ENCODE data around the gene DCHS2. TPM values are rescaled to one million over a fixed set of nuclear protein-coding genes. Genes with fewer than 3 reads are reported as not detected.
"Not testable (repeated sequence)": the region's sequence is repeated elsewhere in the genome, so short reads cannot be mapped to it uniquely, and the experiment has no call there.

Gene DCHS2
- total RNA-seq, 1 experiment from 2014 or later: 0.40 TPM

DNA sequence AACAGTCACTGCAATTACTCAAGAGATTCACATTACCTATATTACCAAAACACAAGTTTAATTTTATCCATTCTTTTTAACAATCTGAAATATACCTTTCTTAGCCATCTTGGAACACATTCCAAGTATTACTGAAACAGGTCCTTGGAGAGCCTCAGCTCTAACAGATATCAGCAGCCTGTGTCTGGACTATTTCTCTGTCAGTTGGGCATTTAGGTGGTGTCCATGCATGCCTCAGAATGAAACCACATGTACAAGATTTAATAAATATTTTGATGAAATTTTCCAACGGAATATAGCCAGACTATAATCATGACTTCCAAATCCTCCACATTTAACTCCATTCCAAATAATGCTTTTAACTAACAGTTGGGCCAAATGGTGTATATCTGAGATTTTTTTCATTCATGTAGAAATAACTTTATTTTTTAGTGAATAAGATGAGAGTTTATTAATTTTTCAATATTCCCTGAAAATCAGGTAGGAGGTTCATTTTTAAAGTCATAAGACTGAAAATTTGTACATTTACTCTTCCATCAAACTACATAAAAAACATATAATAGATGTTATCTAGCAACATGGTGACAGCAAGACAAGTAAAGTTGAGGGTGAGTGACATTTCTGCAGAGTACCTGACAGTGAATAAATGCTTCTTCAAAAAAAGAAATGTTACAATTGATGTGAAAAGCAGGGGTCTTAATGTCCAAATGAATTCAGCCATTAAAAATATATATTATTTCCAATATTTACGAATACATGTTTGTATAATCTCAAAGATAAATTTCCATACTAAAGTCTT, 174.2 kb downstream of the DCHS2 start:
- DNase-seq (ENCODE audit: low read depth): no peak

DNA sequence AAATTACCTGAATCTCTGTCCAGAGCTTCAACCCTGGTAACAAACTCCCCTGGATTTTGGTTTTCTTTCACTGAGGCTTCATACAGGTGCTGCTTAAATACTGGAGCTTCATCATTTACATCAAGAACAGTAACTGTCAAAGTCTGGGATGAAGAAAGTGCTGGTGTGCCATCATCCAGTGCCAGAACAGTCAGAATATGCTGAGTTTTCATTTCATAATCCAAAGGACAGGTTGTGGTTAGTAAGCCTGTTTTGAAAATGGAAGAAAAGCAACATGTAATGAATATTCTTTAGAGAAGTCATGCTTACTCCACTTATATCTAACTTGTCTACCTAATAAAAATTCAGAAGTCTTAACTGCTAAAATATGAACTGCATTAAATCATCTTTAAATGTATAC, 175.9 kb downstream of the DCHS2 start:
- DNase-seq (ENCODE audit: low read depth): no peak

DNA sequence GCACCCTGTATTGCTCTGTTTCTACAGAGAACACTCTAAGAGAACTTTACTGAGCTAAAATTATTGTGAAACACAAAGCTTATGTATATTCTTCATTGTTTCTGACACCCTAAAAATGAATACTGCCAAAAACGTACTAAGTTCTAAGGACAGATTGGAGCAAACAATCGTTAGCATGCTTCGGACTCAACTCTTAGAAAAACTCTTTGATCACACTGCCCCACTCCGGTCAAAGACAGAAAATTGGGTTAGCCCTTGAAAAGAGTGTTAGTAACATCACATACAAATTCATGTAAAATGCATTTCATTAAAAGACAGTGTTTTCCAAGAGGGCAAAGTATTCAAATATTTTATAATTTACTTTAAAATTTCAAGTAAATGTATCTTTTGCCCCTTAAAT, 177.4 kb downstream of the DCHS2 start:
- peak; percentile 11 for DNase-seq (ENCODE audit: low read depth)

DNA sequence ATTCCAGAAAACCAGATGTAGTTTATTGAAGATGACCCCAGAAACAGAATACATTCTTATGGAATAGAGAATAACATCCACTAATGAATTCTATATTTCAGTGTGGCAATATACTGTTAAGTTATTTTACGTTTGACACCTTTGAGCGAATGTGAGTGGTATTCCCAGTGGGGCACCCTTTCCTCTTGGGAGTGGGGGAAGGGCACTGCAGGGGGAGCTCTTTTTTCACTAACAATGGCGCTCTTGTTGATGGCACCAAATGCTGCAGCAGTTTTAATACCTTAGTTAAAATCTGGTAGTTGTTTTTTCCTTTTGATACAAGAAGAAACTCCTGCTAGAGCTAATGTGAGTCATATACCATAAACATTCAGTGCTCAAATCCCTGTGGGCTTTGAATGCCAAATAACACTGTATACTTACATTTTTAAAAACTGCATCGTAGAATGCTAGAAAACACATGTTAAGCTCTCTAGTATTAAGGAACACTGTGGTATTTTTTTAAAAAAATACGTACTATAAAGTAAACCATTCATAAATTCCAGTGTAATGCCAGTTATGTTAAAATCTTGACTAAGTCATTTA, 178.5 kb downstream of the DCHS2 start:
- DNase-seq (ENCODE audit: low read depth): no peak

DNA sequence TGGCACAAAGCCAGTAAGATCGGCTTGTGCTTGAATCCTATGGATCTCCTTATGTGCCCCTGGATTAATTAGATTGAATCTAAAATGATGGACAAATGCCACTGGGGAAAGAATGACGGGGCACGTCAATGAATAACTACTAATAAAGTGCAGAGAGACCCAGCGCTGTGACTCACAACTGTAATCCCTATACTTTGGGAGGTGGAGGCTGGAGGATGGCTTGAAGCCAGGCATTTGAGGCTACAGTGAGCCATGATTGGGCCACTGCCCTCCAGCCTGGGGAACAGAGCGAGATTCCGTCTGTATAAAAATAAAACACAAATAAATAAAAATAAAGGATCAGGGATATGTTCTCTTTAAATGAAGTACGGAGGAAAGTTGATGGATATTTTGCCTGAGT, 179.4 kb downstream of the DCHS2 start:
- no peak for DNase-seq (ENCODE audit: low read depth)

DNA sequence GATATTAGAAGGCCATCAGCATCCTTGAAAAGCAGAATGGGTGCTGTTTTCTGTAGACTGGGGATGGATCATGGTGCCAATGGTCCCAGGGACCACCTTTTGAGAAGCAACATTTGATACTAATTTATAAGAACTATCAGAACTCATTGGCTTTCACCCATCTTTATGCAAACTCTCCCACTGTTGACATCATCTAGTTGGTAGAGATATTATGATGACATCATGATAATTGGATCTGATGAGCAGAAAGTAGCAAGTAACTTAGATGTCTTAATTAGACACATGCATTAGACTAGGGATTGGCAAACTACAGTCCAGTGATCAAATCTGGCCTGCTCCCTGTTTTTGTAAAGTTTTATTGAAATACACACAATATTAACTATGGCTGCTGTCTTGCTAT, 181.0 kb downstream of the DCHS2 start:
- DNase-seq (ENCODE audit: low read depth): no peak

DNA sequence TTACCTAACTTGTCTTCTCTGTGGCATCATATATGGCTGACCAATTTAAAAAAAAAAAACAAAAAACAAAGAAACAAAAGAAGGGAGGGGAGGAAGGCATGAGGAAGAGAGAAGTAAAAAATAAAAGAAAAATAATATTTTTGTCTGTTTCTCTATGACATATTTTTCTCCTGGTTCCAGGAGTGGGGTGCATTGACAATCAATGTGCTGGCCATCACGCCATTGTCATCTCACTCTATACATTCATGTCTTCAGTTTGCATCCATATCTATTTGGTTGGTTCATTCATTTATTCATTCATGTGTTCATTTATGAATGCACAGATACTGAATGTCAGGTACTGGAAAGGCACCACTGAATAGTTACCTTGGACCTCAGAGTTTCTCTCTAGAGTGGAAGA, 183.4 kb downstream of the DCHS2 start:
- no peak for DNase-seq (ENCODE audit: low read depth)

DNA sequence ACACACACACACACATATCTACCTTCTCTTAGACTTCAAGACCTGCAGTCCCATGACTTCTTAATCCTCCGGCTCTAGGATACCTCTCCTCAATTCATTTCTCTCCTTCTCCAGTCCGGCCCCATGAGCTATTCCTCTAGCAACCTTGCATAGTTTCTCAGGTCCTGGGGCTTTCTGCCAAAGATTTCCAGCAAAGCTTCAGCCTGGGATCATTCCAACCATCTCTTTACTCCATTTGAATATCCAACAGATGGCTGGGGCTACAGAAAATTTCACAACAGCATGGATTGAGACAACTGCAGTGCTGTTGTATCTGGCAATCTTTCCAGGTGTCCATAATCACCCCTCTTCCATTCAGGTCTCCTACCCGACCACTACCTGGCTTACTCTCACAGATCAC, 184.1 kb downstream of the DCHS2 start:
- DNase-seq (ENCODE audit: low read depth): no peak

DNA sequence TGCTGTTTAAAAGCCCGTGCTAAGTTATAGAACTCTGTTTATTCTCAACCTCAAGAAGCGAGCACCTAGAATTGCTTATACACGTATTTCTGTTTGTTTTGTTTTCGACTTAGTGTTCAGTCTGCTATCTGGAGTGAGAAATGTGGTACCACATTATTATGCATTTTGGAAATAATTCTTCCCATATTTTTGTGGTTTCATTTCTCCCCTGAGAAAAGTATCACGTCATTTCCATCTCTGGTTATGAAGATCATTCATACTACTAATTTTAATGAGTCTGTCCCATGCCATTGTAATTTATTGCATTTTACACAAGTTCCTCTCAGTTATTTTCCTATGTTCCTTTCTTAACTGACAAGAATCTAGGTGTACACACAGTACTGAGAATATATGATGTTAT, 186.0 kb downstream of the DCHS2 start:
- DNase-seq (ENCODE audit: low read depth): no peak

DNA sequence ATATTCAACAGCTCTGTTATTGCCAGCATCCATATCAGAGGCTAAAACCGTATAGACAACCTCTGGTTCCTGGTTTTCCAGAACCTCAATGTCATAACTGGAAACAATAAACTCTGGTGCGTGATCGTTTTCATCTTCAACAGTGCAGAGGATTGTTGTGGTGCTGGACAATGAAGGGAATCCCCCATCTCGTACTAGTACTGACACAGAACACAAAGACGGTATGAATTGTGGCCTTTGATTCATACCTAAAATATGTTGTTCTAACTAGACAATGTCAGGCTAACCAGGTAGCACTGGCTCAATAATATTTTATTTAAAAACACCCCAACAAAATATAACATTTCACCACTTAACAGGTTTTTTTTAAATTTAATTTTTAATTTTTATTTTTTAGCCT, 186.9 kb downstream of the DCHS2 start:
- DNase-seq (ENCODE audit: low read depth): no peak

DNA sequence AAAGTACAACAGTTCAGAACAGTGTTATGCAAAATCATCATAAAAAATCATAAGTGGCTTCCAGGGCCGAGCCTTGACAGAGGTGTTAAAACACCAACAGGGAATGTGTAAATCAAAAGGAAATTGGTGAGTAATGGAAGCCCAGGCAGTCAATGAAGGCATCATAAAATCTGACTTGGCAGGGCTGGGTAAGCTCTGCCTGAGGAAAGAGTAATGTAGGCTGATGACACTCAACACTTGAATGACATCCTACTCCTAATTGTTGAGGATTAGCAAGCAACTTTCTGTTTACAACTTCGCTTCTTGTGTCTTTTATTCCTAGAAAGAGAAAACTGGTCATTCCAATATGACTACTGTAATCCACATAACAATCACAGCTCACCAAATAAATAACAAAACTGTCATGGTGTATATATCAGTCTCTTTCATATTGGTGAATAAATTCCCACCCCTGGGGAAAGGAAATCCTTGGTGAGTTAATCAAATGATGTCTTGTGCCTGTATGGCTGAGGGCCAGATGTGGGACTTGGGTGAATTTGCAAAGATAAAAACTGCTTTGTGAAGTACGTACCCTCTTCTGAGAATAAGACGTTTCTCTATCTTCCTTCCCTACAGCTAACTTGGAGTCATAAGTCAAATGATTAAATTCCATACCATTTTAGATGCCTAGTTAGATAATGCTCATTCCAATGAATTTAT, 196.8 kb downstream of the DCHS2 start:
- no peak for DNase-seq (ENCODE audit: low read depth)

DNA sequence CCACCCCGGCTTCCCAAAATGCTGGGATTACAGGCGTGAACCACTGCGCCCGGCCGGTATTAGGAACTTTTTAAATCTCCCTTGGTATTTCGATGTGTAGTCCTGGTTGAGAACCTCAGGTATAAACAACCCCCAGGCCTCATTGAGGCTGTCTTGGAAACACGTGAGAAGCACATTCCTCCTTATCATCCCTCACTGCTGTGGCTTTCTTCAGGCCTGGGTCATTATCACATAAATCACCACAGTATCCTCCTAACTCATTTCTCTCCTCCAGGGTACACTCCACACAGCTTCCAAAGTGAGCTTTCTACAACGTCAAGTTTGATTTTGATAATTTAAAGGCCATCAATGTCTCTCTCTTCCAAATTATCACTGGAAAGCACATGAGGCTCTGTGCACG, 198.2 kb downstream of the DCHS2 start:
- no peak for DNase-seq (ENCODE audit: low read depth)

DNA sequence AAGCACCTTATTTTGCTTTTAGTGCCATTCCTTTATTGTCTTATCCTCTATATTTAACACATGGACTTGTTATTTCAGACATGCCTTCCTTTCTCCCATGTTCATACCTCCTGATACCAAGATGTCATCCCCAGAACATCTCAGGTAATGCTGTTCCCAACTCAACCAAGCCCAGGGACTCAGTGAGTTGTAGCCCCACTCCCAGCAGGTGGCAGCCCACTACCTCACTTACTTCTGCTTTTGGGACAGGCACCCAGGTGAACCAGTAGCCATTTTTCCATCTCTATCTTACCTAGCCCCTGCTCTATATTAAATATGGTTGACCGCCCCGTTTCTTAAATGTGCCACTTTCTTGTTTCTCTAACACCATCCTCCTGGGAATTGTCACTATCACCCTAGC, 199.0 kb downstream of the DCHS2 start:
- DNase-seq (ENCODE audit: low read depth): no peak

DNA sequence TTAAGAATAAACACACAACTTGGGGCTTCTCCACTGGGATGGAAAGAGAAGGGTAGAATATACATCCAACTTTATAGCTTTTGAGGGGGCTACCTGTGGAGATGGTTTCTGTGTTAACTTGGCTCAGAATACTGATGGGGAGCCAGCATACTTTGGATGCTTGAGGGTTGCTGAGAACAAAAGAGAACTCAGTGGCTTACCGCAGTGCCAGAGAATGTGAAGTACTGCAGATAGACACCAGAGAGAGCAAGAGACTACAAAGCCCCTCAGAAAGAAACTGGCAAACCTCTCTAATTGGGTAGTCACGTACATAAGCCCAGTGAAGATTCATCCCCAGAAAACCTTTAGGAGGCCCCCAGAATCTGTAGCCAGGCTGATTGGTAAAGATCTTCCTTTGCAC, 214.4 kb downstream of the DCHS2 start:
- peak; percentile 2 for DNase-seq (ENCODE audit: low read depth)

DNA sequence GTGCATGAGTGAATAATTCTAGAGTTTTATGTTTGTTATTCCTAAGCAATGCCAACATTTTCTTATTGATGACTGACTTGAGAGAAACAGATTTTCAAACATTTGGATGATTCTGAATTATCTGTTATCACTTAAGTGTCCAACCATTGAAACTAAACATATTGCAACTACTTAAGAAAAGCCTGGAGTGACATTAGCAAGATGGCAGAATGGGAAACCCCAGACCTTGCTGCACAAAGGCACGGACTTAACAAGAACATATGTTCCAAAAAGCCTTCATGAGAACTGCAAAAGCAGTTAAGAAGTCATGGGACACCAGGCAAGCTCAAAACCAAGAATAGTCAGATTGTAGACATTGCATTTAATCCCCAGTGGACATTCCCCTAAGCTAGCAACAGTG, 215.1 kb downstream of the DCHS2 start:
- no peak for DNase-seq (ENCODE audit: low read depth)

DNA sequence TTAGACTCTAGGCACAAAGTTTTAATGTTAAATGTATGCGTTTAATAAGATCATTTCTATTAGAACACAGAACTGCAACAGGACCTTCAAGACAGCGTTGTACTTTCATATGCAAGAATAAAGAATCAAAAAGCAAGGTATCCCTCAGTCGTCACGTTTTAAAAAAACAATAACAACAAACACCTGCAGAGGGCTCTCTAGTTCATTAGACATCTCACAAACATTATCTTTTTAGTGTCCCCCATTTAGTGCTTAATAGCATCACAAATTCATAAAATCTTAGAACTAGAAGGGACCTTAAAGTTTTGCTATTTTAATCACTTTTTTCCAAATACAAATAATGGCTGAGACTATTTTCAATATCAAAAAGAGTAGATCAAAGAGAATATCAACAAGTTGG, 236.6 kb downstream of the DCHS2 start:
- no peak for DNase-seq (ENCODE audit: low read depth)

DNA sequence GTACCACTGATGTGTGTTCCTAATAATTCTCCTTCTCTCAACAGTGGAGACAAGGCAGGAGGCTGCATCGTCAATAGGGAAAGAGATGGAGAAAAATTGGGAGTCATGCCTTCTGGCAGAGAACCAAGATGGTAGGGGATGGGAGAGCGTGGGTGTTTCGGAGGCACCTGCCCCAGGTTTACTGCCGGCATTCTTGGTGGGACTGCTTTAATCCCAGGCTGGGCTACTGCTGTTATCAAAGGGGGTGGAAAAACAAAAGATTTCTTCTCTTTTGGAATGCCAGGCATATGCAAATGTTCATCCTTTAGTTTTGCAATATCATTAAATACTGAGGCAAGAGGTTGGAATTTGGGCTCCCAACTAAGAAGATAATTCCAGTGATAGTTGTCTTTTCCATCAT, 257.0 kb downstream of the DCHS2 start:
- DNase-seq (ENCODE audit: low read depth): no peak

DNA sequence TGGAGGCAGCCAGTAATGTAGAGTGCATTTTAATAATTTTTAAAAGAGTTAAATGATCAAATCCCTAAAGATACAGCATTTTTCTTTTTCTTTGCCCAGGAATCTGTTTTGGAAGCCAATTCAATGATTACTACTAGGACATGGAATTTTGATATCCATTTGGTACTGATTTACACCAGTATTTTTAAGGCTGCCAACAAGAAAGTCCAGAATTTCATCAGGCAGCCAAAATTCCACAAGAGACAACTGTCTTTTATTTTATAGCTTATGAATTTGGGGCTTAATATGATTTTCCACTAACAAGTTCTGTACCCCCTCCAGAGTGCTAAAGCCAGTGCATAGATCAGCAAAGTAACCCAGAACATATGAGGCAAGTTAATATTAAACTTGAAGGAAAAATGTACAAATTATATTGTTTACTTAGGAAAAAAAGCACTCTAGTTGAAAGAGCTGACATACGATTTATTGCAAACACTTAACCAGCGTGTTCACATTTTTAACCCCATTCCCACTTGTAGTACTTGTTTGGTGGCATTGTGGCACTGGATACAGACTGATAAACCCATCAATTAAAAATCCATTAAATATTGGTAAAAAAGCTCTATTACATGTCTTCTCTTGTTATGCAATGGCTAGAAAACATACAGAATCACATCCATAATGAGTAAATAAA, 259.7 kb downstream of the DCHS2 start:
- no peak for DNase-seq (ENCODE audit: low read depth)

DNA sequence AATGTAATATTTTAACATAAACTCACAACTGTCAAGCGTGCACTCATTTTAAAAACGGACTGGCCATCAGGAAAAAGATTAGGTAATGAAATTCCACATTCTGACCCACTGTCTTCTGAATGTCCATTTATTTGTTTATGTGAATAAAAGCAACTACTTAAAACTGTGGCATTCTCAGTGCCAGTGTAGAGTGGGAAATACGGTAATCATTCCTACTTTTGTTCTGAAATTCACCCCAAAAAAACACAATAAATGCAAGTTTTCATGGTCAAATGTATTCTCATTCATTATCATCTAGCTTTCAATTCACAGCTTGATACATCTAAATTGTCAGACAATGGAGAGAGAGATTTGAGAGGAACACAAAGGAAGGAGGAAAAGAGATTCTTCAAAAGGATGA, 260.9 kb downstream of the DCHS2 start:
- no peak for DNase-seq (ENCODE audit: low read depth)

DNA sequence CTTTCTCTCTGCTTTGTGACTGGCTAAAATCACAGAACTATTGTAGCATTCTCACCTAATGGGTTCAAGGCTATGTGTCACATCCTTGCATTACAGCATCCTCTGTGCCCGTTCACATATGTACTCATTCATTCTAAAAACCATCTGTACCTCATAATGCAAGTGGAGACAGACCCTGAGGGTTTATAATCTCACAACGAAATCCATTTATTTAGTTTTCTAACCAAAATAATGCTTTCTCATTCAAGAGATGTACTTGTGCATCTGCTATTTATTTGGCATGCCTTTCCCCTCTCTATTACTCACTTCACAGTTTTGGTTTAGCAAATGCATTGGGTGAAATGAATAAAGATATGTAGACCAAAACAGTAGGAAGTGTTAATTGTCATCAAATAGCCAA, 261.5 kb downstream of the DCHS2 start:
- DNase-seq (ENCODE audit: low read depth): no peak

DNA sequence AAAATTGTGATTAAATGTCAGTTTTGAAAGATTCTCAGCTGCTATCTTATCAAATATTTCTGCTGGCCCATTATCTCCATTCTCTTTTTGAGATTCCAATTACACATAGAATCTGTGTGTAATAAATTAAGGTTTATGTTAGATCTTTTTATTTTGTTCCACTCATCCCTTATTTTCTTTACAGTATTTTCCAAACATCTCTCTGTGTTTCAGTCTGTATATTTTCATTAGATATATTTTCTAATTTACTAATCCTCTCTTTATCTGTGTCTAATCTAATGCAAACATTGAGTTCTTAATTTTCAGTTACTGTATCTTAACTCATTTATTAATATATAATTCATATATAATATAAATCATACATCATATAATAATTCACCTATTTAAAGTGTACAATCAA, 268.7 kb downstream of the DCHS2 start:
- DNase-seq (ENCODE audit: low read depth): no peak

DNA sequence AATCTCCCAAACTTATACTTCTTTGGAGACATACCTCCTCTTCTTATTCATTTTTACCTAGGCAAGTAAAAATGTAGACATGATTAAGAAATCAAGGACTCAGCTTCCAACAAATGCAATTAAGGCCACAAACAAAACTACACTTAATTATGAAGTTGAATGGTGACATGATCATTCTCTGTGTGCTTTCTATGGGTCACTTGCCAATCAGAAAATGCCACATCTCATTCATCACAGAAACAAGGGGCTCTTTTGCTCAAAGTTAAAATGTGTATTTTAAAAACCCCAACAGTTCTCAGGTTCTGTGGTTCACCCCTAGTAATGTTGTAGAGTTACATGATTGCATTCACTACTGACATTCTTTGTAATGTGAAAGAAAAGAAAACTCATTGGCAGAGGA, 273.5 kb downstream of the DCHS2 start:
- DNase-seq (ENCODE audit: low read depth): no peak

DNA sequence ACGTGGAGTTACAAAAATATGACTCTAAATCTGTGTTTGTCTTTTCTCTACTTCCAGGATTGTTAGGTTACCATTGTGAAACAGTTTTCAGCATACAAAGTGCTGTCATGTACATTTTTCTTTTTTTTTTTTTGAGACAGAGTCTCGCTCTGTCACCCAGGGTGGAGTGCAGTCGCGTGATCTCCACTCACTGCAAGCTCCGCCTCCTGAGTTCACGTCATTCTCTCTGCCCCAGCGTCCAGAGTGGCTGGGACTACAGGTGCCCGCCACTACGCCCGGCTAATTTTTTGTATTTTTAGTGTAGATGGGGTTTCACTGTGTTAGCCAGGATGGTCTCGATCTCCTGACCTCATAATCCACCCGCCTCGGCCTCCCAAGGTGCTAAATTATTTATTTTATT, 274.2 kb downstream of the DCHS2 start:
- not testable (repeated sequence) for DNase-seq (ENCODE audit: low read depth)
